HepG2 (cell line): ENCODE measurements around the gene MARCHF9.

Experiments used
- BRCA1 ChIP-seq: sonication (generic); formaldehyde crosslinking; IDR thresholded peaks from 2 replicates; pipeline ENCODE4 v1.4.0; 2020; ENCODE audit warnings: missing genetic modification reagents
- CBX1 ChIP-seq: IDR thresholded peaks from one replicate; pipeline ENCODE4 v1.6.1; 2016; ENCODE audit warnings: antibody characterized with exemption, low read depth
- EHMT2 ChIP-seq: fragments of 200-600 bp; sonication (generic); IDR thresholded peaks from 2 replicates; pipeline ENCODE4 v1.7.0; 2017; ENCODE audit warnings: antibody characterized with exemption, low read depth, low read length, borderline replicate concordance
- PRDM15 ChIP-seq: sonication (generic); formaldehyde crosslinking; IDR thresholded peaks from 2 replicates; pipeline ENCODE4 v1.4.0; 2020; ENCODE audit warnings: missing genetic modification reagents
- ZBTB38 ChIP-seq: sonication (generic); formaldehyde crosslinking; IDR thresholded peaks from 2 replicates; pipeline ENCODE4 v1.5.1; 2020; ENCODE audit warnings: mild to moderate bottlenecking, missing genetic modification reagents

DNA sequence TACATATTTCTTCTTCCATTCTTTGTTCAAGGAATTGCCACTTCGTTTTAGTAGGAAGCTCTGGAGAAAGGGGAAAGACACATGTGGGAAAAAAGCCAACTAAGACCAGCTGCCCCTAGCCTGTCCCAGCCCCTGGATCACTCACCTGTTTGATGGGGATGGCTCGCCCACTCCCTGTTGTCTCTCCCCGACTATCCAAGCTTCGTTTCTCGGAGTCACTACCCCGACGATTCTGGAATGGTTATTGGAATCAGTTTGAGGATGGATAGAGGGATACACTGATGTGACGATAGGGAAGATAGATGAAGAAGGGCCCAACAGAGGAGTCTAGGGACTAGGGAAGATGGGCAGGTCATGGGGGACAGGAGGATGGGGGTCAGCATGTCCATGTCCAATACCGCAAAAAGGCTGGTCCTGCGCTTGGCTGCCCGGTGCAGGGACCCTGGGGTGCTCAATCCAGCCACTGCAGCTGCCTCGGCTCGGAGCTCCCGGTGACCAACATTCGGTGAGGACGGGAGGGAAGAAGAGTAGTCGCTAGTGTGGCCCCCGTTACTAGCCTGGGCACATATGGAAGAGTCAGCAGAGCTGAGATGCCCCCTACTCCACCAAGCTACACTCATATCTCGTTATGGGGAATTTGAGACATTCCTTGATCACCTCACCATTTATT lies 23.4 kb upstream of the MARCHF9 start:
- TF ChIP-seq PRDM15 (no peak), BRCA1 (no peak), EHMT2 (no peak), ZBTB38 (CRISPR knock-in tag) (no peak), CBX1 (no peak)
